ENCODE data around the gene MAOB.

MAOB gene

DNA sequence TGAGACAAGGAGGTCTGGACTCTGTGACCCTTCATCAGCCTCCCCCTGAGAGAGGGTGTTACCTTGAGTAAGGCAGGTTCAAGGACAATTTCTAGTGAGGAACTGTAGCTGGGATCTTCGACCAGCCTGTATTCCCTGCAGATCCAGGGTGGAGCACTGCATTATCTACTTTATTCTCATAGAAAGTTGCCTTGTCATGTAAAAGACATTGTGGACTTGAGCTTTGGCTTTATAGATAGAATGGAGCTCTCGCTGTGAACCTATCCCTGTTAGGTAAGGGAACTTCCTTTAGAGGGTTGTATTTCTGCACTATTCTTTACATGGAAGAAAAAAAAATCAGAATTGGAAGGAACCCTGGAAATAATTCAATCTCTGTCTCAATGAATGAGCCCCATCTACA is 134.8 kb downstream of the MAOB start:
- no peak for TF ChIP-seq GATA2 (IDR thresholded peaks at IDR 0.05; ENCODE audit: low read depth, low read length)
- TF ChIP-seq GATA3 (IDR thresholded peaks at IDR 0.05; ENCODE audit: low read depth, low read length) = no peak

DNA sequence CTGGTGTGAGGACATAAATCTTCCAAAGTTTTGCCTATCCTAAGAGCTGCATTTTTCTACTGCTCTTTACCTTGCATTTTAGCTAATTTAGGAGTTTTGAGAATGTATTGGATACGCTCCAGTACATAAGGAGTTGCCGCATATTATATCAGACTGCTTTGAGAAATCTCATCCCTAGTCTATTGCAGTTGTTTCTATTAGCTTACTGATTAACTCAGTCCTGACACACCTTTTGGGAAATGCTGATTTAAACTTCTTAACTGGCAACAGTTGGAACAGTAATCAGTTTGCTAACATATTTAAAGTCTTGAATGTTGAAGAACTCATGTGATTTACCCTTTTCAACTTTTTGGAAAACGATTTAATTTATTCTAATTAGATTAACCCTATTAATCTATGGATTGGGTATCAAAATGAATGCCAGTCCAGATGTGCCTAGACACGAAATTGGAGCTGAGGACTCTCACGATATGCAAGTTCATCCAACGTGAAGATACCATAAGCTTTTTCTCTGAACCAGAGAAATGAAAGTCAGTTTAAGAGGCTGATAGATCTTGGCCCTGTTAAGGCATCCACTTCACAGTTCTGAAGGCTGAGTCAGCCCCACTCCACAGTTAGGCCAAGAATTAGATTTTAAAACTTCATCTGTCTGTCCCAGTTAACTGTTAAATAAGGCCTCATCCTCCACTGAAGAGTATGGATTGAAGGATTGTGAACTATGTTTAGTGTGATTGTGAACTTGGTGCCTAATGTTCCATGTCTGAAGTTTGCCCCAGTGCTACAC is 136.1 kb downstream of the MAOB start:
- no peak for TF ChIP-seq GATA2 (IDR thresholded peaks at IDR 0.05; ENCODE audit: low read depth, low read length)

DNA sequence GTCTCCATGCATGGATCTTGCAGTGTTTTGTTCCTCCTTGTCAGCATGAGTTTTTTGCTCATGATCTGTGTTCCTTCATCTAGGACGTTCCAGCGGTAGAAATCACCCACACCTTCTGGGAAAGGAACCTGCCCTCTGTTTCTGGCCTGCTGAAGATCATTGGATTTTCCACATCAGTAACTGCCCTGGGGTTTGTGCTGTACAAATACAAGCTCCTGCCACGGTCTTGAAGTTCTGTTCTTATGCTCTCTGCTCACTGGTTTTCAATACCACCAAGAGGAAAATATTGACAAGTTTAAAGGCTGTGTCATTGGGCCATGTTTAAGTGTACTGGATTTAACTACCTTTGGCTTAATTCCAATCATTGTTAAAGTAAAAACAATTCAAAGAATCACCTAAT is 138.0 kb downstream of the MAOB start:
- TF ChIP-seq GATA3 (IDR thresholded peaks at IDR 0.05; ENCODE audit: low read depth, low read length) = no peak
- no peak for TF ChIP-seq GATA2 (IDR thresholded peaks at IDR 0.05; ENCODE audit: low read depth, low read length)

DNA sequence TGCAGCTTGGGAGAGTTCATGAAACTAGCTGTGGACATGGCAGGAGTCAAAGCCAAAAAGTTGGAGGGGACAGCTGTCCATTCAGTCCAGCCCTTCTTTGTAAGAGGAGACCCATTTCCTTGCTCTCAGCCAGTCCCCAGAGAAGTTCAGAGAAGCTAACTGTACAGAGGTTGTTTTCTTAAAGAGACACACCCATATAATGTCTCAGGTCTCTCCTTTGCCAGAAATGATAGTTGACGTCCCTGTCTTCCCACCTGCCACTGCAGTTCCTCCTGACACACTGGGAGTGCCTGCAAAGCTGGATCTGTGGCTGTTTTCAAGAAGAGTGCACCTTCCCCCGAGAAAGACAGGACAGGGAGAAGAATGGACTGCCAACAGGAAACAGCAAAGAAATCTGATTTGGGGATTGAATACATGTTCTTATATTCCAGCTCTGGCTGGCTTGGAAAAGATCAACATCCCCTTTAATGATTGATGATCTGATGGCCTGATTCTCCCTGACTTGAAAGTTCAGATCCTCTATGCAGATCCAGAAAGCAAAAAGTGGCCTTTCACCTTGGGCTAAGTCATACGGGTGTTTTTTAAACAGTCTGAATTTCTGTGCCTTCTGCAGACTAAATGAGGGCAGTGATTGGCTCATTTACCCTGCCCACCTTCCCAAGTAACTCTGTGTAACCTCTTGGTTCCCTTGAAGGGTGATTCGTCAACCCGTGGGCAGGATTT is 139.0 kb downstream of the MAOB start:
- no peak for TF ChIP-seq GATA2 (IDR thresholded peaks at IDR 0.05; ENCODE audit: low read depth, low read length)
- no peak for TF ChIP-seq GATA3 (IDR thresholded peaks at IDR 0.05; ENCODE audit: low read depth, low read length)

DNA sequence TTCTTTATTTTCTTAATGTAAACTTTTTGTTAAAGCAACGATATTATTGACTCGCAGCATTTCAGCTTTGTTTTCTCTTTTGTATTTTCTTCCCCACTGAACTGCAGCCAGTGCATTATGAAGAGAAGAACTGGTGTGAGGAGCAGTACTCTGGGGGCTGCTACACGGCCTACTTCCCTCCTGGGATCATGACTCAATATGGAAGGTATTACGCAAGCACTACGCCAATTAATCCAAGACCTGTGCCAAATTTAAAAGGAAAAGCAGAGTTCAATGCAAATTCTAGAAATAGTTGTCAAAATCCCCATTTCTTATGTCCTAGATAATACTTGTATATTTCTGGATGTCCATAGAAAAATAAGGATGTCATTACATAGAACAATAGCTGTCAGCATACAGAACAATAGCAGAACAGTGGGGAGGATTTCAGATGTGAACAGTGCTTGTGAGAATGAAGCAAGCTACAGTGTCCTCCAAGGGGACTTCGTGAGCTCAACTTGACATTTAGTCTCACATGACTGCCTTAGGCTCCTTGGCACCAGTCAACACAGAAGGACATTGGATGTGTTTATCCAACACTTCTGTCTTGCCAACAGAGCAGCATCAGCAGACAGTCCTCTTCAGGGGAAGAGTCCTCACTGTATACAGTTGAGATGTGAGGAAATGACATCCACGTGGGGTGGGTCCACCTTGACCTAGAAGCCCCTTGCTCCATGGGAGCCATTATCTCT is 140.2 kb downstream of the MAOB start:
- TF ChIP-seq GATA2 (IDR thresholded peaks at IDR 0.05; ENCODE audit: low read depth, low read length) (no peak), GATA3 (IDR thresholded peaks at IDR 0.05; ENCODE audit: low read depth, low read length) (no peak)

DNA sequence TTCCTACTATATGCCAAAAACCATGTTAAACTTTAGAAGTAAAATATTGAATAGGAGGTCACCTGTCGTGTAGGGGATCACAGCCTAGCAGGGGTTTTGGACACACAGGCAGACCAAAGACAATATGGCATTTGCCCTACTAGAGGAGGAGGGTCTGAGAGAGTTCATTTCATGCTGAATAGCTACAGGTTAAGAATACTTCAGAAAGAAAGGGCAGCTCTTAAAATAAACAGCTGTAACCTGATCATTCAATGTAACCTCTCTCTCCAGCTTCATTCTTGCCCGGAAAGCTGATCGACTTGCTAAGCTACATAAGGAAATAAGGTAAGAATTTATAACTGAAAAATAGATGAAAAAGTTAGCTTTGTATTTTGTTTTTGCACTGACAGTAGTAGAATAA is 146.3 kb downstream of the MAOB start:
- TF ChIP-seq GATA2 (IDR thresholded peaks at IDR 0.05; ENCODE audit: low read depth, low read length) (no peak), GATA3 (IDR thresholded peaks at IDR 0.05; ENCODE audit: low read depth, low read length) (no peak)

DNA sequence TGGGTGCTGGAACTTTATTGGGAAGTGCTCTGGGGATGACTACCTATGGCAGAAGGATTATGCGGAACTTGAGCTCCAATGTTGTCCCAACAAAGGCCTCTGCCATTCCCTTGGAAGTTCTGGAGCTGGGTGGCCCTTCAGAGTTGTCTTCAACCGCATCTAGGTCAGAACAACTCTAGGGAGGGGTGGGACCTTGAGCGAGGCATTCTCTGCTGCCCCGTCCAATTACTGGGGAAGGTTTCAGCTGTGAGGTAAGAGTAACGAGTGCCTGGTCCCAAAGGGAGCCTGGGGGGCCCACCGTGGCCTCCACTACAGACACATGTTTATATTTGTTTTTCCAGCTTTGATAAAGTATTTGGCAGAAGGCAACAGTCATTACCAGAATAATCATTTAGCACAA is 146.7 kb downstream of the MAOB start:
- TF ChIP-seq GATA2 (IDR thresholded peaks at IDR 0.05; ENCODE audit: low read depth, low read length) (no peak), GATA3 (IDR thresholded peaks at IDR 0.05; ENCODE audit: low read depth, low read length) (no peak)

DNA sequence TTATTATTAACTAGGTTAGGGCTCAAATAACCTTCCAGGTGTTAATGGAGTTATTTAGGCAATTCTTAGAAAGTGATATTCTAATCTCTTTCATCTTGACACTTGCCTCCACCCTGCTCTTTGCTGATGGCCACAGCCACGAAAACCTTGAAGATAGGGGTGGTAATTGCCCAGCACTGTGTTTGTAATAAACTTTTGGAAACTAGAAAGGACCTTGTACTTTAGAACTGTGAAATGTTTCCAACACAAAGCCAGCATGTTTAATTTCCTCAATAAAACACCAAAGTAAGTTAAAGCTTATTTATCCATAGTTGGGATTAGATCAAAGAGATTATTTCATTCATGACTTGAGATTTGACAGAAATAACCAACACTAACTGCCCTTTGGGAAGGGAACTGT is 147.8 kb downstream of the MAOB start:
- TF ChIP-seq GATA2 (IDR thresholded peaks at IDR 0.05; ENCODE audit: low read depth, low read length) = no peak
- TF ChIP-seq GATA3 (IDR thresholded peaks at IDR 0.05; ENCODE audit: low read depth, low read length) = no peak

DNA sequence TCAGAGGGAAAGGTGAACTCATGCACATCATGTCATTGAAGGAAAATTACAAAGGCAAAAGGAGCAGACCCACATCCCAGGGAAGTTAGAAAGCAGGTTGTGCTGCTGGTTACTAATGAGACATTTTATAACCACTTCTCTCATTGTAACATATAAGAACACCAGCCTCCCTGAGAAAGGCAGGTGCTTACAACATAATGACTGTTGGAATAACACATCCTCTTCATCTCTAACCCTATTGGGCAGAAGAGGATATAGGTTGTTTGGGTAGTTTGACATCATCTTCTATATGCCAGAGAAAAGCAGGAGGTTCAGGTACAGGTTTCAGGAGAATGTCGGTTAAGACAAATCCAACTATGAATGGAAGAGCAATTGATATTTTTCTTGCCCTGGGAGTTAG is 148.6 kb downstream of the MAOB start:
- no peak for TF ChIP-seq GATA2 (IDR thresholded peaks at IDR 0.05; ENCODE audit: low read depth, low read length)
- no peak for TF ChIP-seq GATA3 (IDR thresholded peaks at IDR 0.05; ENCODE audit: low read depth, low read length)

DNA sequence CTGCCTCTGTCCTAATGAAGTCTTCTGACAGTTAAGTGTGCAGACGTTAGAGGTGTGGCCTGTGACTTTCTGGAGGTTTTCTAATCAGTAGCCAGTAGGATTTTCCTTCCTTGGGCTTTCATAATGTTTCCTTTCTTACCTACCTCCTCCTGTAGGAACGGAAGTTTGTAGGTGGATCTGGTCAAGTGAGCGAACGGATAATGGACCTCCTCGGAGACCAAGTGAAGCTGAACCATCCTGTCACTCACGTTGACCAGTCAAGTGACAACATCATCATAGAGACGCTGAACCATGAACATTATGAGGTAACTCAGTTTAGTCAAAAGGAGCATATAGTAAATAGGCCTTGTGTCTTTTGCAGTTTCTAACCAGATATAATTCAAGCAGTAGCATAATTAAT is 151.2 kb downstream of the MAOB start:
- TF ChIP-seq GATA2 (IDR thresholded peaks at IDR 0.05; ENCODE audit: low read depth, low read length) (no peak), GATA3 (IDR thresholded peaks at IDR 0.05; ENCODE audit: low read depth, low read length) (no peak)

DNA sequence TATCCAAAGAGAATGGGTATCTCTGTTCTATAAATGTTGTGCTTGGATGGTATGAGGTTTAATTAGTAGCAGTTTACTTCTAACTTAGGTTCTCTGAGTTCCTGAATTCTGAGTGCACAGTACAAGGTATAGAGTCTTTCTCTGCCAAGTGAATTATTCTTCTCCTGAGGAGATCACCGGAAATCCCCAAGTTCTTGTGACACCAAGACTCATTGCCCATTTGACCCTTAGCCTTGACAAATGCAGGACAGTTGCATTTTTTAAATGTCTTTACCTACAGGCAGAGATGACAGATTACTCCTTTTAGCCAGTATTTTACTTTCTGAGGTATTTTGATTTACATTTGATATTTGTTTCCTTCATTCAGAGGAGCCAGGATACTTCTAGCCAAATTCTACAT is 153.3 kb downstream of the MAOB start:
- TF ChIP-seq GATA3 (IDR thresholded peaks at IDR 0.05; ENCODE audit: low read depth, low read length) (no peak), GATA2 (IDR thresholded peaks at IDR 0.05; ENCODE audit: low read depth, low read length) (no peak)

DNA sequence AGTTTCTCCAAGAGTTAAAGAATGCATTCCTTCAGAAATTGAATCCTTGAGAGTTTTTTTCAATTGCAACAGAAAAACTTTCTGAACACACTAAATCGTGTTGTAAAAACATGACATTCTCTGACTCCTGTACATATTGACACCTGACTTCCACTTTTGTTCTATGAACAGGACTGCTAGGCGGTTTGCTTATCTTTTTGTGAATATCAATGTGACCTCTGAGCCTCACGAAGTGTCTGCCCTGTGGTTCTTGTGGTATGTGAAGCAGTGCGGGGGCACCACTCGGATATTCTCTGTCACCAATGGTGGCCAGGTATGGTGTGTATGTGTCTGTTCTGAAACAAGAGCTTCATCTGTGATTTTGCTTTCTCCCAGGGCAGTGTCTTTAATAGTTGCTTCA is 154.2 kb downstream of the MAOB start:
- no peak for TF ChIP-seq GATA3 (IDR thresholded peaks at IDR 0.05; ENCODE audit: low read depth, low read length)
- no peak for TF ChIP-seq GATA2 (IDR thresholded peaks at IDR 0.05; ENCODE audit: low read depth, low read length)

DNA sequence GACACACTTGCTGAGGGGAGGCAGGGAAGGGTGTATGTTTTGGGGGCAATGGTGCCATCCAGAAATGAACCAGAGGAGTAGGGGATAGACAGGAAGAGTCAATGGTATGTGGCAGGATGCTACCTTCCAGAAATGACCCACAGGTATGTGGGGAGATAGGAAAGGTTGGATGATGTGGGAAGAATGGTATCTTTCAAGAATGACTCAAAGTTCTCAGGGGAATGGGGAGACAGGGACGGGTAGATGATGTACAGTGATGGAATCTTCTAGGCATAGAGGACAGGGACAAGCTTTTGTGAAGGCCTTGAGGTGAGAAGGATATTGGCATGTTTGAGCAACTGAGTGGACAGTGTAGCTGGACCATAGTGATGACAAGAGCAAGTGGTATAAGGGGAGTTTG is 161.3 kb downstream of the MAOB start:
- TF ChIP-seq GATA3 (IDR thresholded peaks at IDR 0.05; ENCODE audit: low read depth, low read length) (no peak), GATA2 (IDR thresholded peaks at IDR 0.05; ENCODE audit: low read depth, low read length) (no peak)

DNA sequence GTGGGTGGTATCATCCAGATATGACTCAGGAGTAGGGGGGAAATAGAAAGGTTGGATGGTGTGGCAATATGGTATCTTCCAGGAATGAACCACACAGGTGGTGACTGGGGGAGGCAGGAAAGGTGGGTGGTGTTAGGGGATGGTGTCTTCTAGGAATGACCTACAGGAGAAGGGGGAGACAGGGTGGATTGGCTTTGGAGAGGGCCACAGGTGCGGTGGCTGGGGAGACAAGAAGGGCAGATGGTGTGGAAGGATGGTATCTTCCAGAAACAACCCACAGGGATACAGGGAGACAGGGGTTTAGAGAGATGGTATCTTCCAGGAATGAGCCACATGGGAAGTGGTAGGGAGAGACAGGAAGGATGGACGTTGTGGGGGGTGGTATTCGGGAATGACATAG is 162.2 kb downstream of the MAOB start:
- TF ChIP-seq GATA2 (IDR thresholded peaks at IDR 0.05; ENCODE audit: low read depth, low read length) (no peak), GATA3 (IDR thresholded peaks at IDR 0.05; ENCODE audit: low read depth, low read length) (no peak)

DNA sequence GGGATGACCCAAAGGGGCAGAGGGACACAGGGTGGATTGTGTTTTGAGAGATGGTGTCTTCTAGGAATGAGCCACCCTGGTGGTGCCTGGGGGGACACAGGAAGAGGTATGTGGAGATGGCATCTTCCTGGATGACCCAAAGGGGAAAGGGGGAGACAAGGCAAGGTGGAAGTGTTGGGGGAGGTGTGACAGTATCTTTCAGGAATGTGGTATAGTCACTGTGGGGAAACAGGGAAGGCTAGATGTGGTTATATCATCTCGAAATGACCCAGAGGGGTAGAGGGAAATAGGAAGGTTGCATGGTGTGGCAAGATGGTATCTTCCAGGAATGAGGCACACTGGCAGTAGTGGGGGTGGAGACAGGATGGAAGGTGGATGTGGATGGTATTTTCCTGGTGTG is 163.3 kb downstream of the MAOB start:
- TF ChIP-seq GATA3 (IDR thresholded peaks at IDR 0.05; ENCODE audit: low read depth, low read length) (no peak), GATA2 (IDR thresholded peaks at IDR 0.05; ENCODE audit: low read depth, low read length) (no peak)
